Retinal pigment epithelial cell (primary cell): ENCODE data around the gene ZP1.

Experiments
- DNase-seq: peaks from one replicate; pipeline ENCODE4 v3.0.0-alpha.2; 2010; ENCODE audit warnings: low read depth
- H3K4me3 ChIP-seq: 2 replicates; pipeline ENCODE4 v1.5.1; 2011; ENCODE audit warnings: mild to moderate bottlenecking, low read length, control low read depth, moderate library complexity
- TF ChIP-seq, protein P1 (sequence below): conservative IDR thresholded peaks from 2 replicates; pipeline ENCODE4 v1.5.1; 2011; ENCODE audit warnings: low read depth, low read length, control low read depth, inconsistent platforms

The ZP1 gene

DNA sequence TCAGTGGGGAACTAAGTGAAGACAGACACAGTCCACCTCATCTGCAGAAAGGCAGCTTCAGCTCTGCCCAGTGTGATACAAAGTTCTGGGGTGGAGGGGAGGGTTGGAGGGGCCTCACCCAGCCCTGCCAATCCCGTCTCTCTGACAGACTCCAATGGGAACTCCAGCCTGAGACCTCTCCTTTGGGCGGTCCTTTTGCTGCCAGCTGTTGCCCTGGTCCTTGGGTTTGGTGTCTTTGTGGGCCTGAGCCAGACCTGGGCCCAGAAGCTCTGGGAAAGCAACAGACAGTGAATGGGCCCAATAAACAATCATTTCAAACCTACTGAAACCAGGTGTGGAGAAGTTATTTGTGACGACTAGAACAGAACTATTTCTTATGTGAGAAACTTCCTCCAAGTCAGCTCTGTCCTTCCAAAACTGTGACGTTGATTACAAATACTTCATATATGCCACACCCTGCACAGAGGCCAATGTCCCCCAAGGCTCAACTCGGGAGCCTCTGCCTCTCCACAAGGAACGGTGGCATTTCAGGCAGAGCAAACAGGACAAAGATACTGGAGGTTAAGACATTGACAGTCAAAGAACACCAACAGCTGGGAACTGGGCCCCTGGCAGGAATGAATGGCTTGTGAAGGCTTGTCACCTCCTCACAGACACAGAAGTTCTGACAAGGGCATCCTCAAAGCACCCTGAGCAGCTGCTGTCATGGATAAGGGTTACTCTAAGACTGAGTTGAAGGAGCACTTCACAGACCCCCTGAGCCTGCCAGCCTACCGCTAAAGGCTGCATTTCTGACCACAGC is 8.2 kb downstream of the ZP1 start:
- H3K4me3 ChIP-seq, result no peak overlapping the region
- no peak for DNase-seq
- TF ChIP-seq, protein P1, sequence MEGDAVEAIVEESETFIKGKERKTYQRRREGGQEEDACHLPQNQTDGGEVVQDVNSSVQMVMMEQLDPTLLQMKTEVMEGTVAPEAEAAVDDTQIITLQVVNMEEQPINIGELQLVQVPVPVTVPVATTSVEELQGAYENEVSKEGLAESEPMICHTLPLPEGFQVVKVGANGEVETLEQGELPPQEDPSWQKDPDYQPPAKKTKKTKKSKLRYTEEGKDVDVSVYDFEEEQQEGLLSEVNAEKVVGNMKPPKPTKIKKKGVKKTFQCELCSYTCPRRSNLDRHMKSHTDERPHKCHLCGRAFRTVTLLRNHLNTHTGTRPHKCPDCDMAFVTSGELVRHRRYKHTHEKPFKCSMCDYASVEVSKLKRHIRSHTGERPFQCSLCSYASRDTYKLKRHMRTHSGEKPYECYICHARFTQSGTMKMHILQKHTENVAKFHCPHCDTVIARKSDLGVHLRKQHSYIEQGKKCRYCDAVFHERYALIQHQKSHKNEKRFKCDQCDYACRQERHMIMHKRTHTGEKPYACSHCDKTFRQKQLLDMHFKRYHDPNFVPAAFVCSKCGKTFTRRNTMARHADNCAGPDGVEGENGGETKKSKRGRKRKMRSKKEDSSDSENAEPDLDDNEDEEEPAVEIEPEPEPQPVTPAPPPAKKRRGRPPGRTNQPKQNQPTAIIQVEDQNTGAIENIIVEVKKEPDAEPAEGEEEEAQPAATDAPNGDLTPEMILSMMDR, result no peak

GRCh38 chr11:60876168-60876485 is 8.8 kb downstream of the ZP1 start:
- no peak overlapping the region for H3K4me3 ChIP-seq
- DNase-seq, result no peak
- TF ChIP-seq, protein P1, result no peak

DNA sequence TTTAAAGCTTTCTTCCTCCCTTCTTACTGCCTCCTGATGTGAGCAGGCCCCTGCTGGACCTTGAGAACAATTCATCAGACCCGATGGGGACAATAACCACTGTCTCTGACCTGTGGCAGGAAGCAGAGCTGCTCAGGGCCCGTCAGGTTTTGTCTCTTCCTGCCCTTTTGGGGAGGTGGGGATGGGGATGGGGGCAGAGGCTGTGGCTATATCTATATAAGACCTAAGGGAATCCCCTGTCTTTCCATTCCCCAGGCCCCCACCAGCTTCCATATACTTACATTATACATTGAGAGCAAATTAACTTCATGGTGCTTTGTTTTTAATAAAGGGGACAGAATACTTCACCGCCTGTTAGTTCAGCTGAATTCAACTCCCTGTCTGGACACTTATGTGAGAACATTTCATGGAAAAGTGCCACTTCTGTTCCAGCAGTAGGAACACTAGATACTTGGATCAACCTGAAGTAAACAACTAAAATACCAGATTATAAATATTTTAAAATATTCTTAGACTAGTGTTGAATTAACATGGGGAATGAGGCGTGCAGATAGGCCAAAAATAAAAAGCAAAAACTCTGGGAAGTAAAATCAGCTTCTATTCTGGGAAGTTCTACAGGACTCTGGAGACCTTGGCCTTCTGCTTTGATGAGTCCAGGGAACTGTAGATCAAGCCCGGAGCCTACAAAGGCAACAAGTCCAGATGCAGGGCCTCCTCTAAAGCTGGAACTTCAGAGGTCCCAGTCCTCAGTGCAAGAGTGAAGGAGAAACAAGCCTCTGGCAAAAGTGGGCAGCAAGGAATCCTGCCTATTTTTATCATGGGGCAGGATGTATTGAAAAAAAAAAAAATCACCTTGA is 11.1 kb downstream of the ZP1 start:
- H3K4me3 ChIP-seq, result no peak overlapping the region
- DNase-seq, result no peak
- TF ChIP-seq, protein P1, result no peak

GRCh38 chr11:60879104-60879503 is 11.8 kb downstream of the ZP1 start:
- TF ChIP-seq, protein P1, result no peak
- H3K4me3 ChIP-seq, result no peak overlapping the region
- no peak for DNase-seq

DNA sequence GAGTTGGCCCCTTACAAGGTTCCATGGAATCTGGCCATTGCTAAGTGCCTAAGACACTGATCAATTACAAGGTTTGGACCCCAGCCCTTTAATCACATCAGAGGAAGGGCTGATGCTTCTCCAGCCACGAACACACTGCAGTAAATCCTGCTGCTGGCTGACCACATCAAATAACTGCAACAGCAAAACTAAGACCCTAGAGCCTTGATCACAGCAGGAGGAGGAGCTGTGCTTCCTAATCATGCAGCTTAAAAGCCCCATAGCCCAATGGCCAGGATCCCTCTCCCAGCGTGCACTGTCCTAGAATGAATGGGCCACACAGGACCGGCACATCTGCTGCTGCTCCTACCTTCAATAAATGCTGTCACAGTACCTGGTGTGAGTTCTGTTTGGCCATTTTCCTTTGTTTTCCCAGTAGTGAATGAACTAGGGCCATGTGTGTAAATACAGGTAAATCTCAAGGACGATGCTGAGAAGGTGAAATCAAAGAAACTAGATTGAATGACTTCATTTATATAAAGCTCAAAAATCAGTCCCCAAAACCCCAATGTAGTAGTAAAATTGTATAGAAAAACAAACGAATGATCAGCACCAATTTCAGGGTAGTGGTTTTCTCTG is 12.7 kb downstream of the ZP1 start:
- TF ChIP-seq, protein P1, result no peak
- no peak overlapping the region for H3K4me3 ChIP-seq
- DNase-seq, result no peak

GRCh38 chr11:60880643-60881282 is 13.4 kb downstream of the ZP1 start:
- TF ChIP-seq, protein P1, result no peak
- no peak for DNase-seq
- no peak overlapping the region for H3K4me3 ChIP-seq
